HepG2 (cell line): ENCODE data around the gene COPB2.

Experiments used
- CBX2 ChIP-seq, 2 experiments: fragments of 200-600 bp in 1 of 2; sonication (generic); formaldehyde crosslinking in 1 of 2; IDR thresholded peaks; 2 replicates each; pipeline versions ENCODE4 v1.7.0 to v1.8.1; 2018 to 2022; ENCODE audit warnings: low read depth in 2 of 2, low read length in 1 of 2, mild to moderate bottlenecking in 1 of 2, missing genetic modification reagents in 1 of 2
- FOXP1 ChIP-seq, 2 experiments: fragments of 450-650 bp in 1 of 2; IDR thresholded peaks; 2 replicates each; pipeline ENCODE4 v1.6.1; 2017 to 2018; ENCODE audit warnings: antibody characterized with exemption in 1 of 2
- PTBP1 ChIP-seq: fragments of 200-400 bp; formaldehyde crosslinking; IDR thresholded peaks from 2 replicates; pipeline ENCODE4 v1.6.1; 2018; ENCODE audit warnings: low read length, low read depth; ENCODE audit not compliant: poor library complexity, severe bottlenecking
- RFX5 ChIP-seq: IDR thresholded peaks from 2 replicates; pipeline ENCODE4 v1.6.1; 2011; ENCODE audit warnings: low read depth, low read length, improper control_type of control experiment
- ZNF138 ChIP-seq: sonication (generic); formaldehyde crosslinking; IDR thresholded peaks from 2 replicates; pipeline ENCODE4 v1.5.0; 2020; ENCODE audit warnings: mild to moderate bottlenecking, low read depth, missing genetic modification reagents
- ZNF446 ChIP-seq: sonication (generic); formaldehyde crosslinking; IDR thresholded peaks from 2 replicates; pipeline ENCODE4 v1.5.0; 2020; ENCODE audit warnings: mild to moderate bottlenecking, missing genetic modification reagents
- TF ChIP-seq, protein P1 (sequence below): IDR thresholded peaks from 2 replicates; pipeline ENCODE4 v1.6.1; 2012; ENCODE audit warnings: low read length, improper control_type of control experiment
- TF ChIP-seq, protein P2 (sequence below), 2 experiments: fragments of 450-650 bp in 1 of 2; sonication (generic) in 1 of 2; formaldehyde crosslinking in 1 of 2; IDR thresholded peaks; 2 replicates each; pipeline versions ENCODE4 v1.6.1 to v1.8.0; 2016 to 2022; ENCODE audit warnings: antibody characterized with exemption in 1 of 2, mild to moderate bottlenecking in 1 of 2, missing genetic modification reagents in 1 of 2

DNA sequence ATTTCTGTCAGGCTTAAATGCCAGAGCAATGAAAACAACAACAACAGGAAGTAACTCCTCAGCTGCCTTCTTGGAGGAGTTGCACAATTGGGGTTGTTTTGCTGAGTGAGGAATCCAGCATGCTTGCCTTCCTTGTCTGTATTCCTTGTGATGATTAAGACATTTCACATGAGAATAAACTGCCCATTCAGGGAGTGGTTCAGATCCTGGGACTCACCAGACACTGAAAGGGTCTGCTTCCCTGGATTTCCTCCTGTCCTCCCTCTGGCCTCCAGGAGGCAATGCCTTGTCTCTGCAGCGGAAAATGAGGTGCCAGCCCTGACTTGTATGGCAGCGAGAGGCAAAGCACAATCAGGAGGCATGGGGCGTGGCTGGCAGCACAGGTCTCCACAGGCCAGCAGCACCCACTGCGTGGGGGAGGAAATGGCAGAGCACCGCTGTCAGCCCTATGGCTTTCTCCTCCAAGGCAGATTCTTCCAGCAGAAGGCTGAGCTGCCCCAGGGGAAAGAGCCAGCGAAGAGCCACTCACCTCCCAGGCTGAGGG is 45.4 kb upstream of the COPB2 start:
- TF ChIP-seq, protein P1, sequence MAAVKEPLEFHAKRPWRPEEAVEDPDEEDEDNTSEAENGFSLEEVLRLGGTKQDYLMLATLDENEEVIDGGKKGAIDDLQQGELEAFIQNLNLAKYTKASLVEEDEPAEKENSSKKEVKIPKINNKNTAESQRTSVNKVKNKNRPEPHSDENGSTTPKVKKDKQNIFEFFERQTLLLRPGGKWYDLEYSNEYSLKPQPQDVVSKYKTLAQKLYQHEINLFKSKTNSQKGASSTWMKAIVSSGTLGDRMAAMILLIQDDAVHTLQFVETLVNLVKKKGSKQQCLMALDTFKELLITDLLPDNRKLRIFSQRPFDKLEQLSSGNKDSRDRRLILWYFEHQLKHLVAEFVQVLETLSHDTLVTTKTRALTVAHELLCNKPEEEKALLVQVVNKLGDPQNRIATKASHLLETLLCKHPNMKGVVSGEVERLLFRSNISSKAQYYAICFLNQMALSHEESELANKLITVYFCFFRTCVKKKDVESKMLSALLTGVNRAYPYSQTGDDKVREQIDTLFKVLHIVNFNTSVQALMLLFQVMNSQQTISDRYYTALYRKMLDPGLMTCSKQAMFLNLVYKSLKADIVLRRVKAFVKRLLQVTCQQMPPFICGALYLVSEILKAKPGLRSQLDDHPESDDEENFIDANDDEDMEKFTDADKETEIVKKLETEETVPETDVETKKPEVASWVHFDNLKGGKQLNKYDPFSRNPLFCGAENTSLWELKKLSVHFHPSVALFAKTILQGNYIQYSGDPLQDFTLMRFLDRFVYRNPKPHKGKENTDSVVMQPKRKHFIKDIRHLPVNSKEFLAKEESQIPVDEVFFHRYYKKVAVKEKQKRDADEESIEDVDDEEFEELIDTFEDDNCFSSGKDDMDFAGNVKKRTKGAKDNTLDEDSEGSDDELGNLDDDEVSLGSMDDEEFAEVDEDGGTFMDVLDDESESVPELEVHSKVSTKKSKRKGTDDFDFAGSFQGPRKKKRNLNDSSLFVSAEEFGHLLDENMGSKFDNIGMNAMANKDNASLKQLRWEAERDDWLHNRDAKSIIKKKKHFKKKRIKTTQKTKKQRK = no peak
- no peak for TF ChIP-seq ZNF446 (CRISPR knock-in tag)
- no peak for TF ChIP-seq ZNF138 (CRISPR knock-in tag)
- TF ChIP-seq FOXP1 (IDR thresholded peaks at IDR 0.05) = no peak
- TF ChIP-seq FOXP1 (CRISPR knock-in tag; IDR thresholded peaks at IDR 0.05) = no peak
- no peak for TF ChIP-seq PTBP1
- no peak for TF ChIP-seq CBX2 (IDR thresholded peaks at IDR 0.05; ENCODE audit: low read depth, low read length)
- no peak for TF ChIP-seq CBX2 (CRISPR knock-in tag; IDR thresholded peaks at IDR 0.05; ENCODE audit: low read depth)
- TF ChIP-seq RFX5 = no peak
- TF ChIP-seq, protein P2, sequence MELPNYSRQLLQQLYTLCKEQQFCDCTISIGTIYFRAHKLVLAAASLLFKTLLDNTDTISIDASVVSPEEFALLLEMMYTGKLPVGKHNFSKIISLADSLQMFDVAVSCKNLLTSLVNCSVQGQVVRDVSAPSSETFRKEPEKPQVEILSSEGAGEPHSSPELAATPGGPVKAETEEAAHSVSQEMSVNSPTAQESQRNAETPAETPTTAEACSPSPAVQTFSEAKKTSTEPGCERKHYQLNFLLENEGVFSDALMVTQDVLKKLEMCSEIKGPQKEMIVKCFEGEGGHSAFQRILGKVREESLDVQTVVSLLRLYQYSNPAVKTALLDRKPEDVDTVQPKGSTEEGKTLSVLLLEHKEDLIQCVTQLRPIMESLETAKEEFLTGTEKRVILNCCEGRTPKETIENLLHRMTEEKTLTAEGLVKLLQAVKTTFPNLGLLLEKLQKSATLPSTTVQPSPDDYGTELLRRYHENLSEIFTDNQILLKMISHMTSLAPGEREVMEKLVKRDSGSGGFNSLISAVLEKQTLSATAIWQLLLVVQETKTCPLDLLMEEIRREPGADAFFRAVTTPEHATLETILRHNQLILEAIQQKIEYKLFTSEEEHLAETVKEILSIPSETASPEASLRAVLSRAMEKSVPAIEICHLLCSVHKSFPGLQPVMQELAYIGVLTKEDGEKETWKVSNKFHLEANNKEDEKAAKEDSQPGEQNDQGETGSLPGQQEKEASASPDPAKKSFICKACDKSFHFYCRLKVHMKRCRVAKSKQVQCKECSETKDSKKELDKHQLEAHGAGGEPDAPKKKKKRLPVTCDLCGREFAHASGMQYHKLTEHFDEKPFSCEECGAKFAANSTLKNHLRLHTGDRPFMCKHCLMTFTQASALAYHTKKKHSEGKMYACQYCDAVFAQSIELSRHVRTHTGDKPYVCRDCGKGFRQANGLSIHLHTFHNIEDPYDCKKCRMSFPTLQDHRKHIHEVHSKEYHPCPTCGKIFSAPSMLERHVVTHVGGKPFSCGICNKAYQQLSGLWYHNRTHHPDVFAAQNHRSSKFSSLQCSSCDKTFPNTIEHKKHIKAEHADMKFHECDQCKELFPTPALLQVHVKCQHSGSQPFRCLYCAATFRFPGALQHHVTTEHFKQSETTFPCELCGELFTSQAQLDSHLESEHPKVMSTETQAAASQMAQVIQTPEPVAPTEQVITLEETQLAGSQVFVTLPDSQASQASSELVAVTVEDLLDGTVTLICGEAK (IDR thresholded peaks at IDR 0.05) = no peak
- TF ChIP-seq, protein P2 (CRISPR knock-in tag; IDR thresholded peaks at IDR 0.05) = no peak
